H1 (cell line): ENCODE results near the gene ARL6IP5. TPM values are rescaled to one million over a fixed set of nuclear protein-coding genes. Genes with fewer than 3 reads are reported as not detected.

ENCODE experiments used
- CTCF ChIA-PET: fragments of 300-600 bp; sonication (Branson Sonifier 250); formaldehyde crosslinking; loops from one replicate; lab custom pipeline; 2021; ENCODE audit not compliant: partially characterized antibody; lab: Charles Lee
- POLR2A ChIA-PET: fragments of 300-600 bp; sonication (Branson Sonifier 250); formaldehyde crosslinking; loops from one replicate; lab custom pipeline; 2021; ENCODE audit warnings: inconsistent platforms; ENCODE audit not compliant: partially characterized antibody; lab: Charles Lee
- DNase-seq, 2 experiments: peaks; one replicate each; pipeline versions ENCODE4 v3.0.0 to v3.0.0-alpha.2; 2010 to 2022; ENCODE audit warnings: low spot score in 2 of 2, low read depth in 1 of 2, mixed read lengths in 1 of 2
- FAIRE-seq: peaks from 2 replicates; lab custom pipeline; 2011; peaks lifted over from hg19 to GRCh38; lab: Jason Lieb, UNC
- H2AFZ ChIP-seq: 2 replicates; pipeline ENCODE4 v1.8.1; 2012; ENCODE audit warnings: low read length, inconsistent platforms
- H2AK5ac ChIP-seq: 2 replicates; pipeline ENCODE4 v1.6.1; 2013; ENCODE audit warnings: low read depth, low read length
- H2BK120ac ChIP-seq: replicated peaks from 2 replicates; pipeline ENCODE3; 2013; ENCODE audit warnings: low read depth, low read length, inconsistent platforms
- H2BK12ac ChIP-seq: 2 replicates; pipeline ENCODE4 v1.6.1; 2013; ENCODE audit warnings: low read depth, low read length
- H2BK15ac ChIP-seq: 2 replicates; pipeline ENCODE4 v1.6.1; 2013; ENCODE audit warnings: low read length
- H2BK20ac ChIP-seq: 2 replicates; pipeline ENCODE4 v1.6.1; 2013; ENCODE audit warnings: low read length
- H2BK5ac ChIP-seq: 2 replicates; pipeline ENCODE4 v1.6.1; 2013; ENCODE audit warnings: low read depth, low read length
- H3K14ac ChIP-seq: 2 replicates; pipeline ENCODE4 v1.6.1; 2013; ENCODE audit warnings: inconsistent platforms; ENCODE audit not compliant: insufficient read length
- H3K18ac ChIP-seq: 2 replicates; pipeline ENCODE4 v1.6.1; 2013; ENCODE audit warnings: low read length; ENCODE audit errors: extremely low read depth
- H3K23ac ChIP-seq: 2 replicates; pipeline ENCODE4 v1.6.1; 2013; ENCODE audit warnings: inconsistent platforms; ENCODE audit not compliant: insufficient read length
- H3K23me2 ChIP-seq: 2 replicates; pipeline ENCODE4 v1.6.1; 2013; ENCODE audit warnings: low read depth, low read length
- H3K27ac ChIP-seq: 2 replicates; pipeline ENCODE4 v1.6.1; 2011; ENCODE audit warnings: low read depth, low read length, inconsistent platforms
- H3K27me3 ChIP-seq, 4 experiments: replicated peaks in 1 of 4; 1 replicate in 1 of 4; 2 replicates in 3 of 4; pipeline versions ENCODE4 v1.6.1 to v1.8.1; 2011 to 2013; ENCODE audit warnings: low read length in 3 of 4, mild to moderate bottlenecking in 3 of 4, inconsistent platforms in 2 of 4, mixed read lengths in 2 of 4, moderate library complexity in 1 of 4; ENCODE audit not compliant: control insufficient read depth in 3 of 4, insufficient read depth in 3 of 4; ENCODE audit errors: extremely low read depth in 1 of 4
- H3K36me3 ChIP-seq, 4 experiments: 2 replicates each; pipeline versions ENCODE4 v1.6.1 to v1.8.1; 2011 to 2013; ENCODE audit warnings: mild to moderate bottlenecking in 4 of 4, low read length in 3 of 4, moderate library complexity in 2 of 4, control low read depth in 1 of 4, inconsistent platforms in 1 of 4; ENCODE audit not compliant: insufficient read depth in 4 of 4, control insufficient read depth in 2 of 4
- H3K4ac ChIP-seq: replicated peaks from 2 replicates; pipeline ENCODE3; 2013; ENCODE audit warnings: low read length, low read depth, mixed read lengths, inconsistent platforms; ENCODE audit not compliant: insufficient read length
- H3K4me1 ChIP-seq, 4 experiments: replicated peaks in 1 of 4; 1 replicate in 1 of 4; 2 replicates in 3 of 4; pipeline versions ENCODE4 v1.6.1 to v1.8.1; 2011 to 2013; ENCODE audit warnings: low read length in 3 of 4, inconsistent platforms in 2 of 4, mixed read lengths in 1 of 4; ENCODE audit not compliant: insufficient read depth in 4 of 4, control insufficient read depth in 3 of 4
- H3K4me2 ChIP-seq, 2 experiments: 2 replicates each; pipeline versions ENCODE4 v1.6.1 to v1.8.1; 2011 to 2013; ENCODE audit warnings: low read depth in 2 of 2, low read length in 2 of 2, control low read depth in 1 of 2, inconsistent platforms in 1 of 2, mild to moderate bottlenecking in 1 of 2; ENCODE audit not compliant: insufficient read depth in 1 of 2
- H3K4me3 ChIP-seq, 4 experiments: fragments of 200-600, 300-600 bp in 1 of 4; sonication (generic), shearing (Covaris generic), sonication (Bioruptor Twin) in 1 of 4; 2 replicates each; pipeline versions ENCODE4 v1.5.1 to v1.8.1; 2011 to 2016; ENCODE audit warnings: low read length in 4 of 4, low read depth in 3 of 4, control low read depth in 2 of 4, inconsistent platforms in 2 of 4, mild to moderate bottlenecking in 2 of 4, mixed read lengths in 1 of 4, moderate library complexity in 1 of 4; ENCODE audit not compliant: insufficient read depth in 2 of 4; ENCODE audit errors: extremely low read depth in 1 of 4
- H3K56ac ChIP-seq: replicated peaks from 2 replicates; pipeline ENCODE3; 2013; ENCODE audit warnings: low read depth, mild to moderate bottlenecking, mixed read lengths, low read length, inconsistent platforms; ENCODE audit not compliant: insufficient read length
- H3K79me1 ChIP-seq: 2 replicates; pipeline ENCODE4 v1.6.1; 2013; ENCODE audit warnings: low read depth, low read length, control low read depth
- H3K79me2 ChIP-seq, 2 experiments: 2 replicates each; pipeline versions ENCODE4 v1.6.1 to v1.8.1; 2012 to 2013; ENCODE audit warnings: low read length in 2 of 2, mild to moderate bottlenecking in 2 of 2, inconsistent platforms in 1 of 2; ENCODE audit not compliant: insufficient read depth in 2 of 2, control insufficient read depth in 1 of 2
- H3K9ac ChIP-seq, 4 experiments: replicated peaks in 1 of 4; 1 replicate in 1 of 4; 2 replicates in 3 of 4; pipeline versions ENCODE4 v1.6.1 to v1.8.1; 2011 to 2013; ENCODE audit warnings: low read depth in 3 of 4, low read length in 3 of 4, control low read depth in 2 of 4, mild to moderate bottlenecking in 2 of 4, moderate library complexity in 2 of 4, inconsistent platforms in 1 of 4; ENCODE audit errors: extremely low read depth in 1 of 4
- H3K9me3 ChIP-seq, 2 experiments: 2 replicates each; pipeline versions ENCODE4 v1.6.1 to v1.8.1; 2012 to 2013; ENCODE audit warnings: mild to moderate bottlenecking in 2 of 2, moderate library complexity in 2 of 2, control low read depth in 1 of 2, inconsistent platforms in 1 of 2, low read depth in 1 of 2, low read length in 1 of 2, mixed read lengths in 1 of 2; ENCODE audit not compliant: insufficient read depth in 2 of 2
- H4K20me1 ChIP-seq, 2 experiments: replicated peaks in 1 of 2; 2 replicates each; pipeline versions ENCODE3 to v1.8.1; 2011 to 2013; ENCODE audit warnings: inconsistent platforms in 2 of 2, low read length in 2 of 2, mild to moderate bottlenecking in 1 of 2; ENCODE audit not compliant: insufficient read depth in 2 of 2, control insufficient read depth in 1 of 2
- H4K5ac ChIP-seq: 2 replicates; pipeline ENCODE4 v1.6.1; 2013; ENCODE audit warnings: low read length, low read depth, mixed read lengths, inconsistent platforms; ENCODE audit not compliant: insufficient read length
- H4K8ac ChIP-seq: 2 replicates; pipeline ENCODE4 v1.8.0; 2013; ENCODE audit warnings: mild to moderate bottlenecking, moderate library complexity, low read length, inconsistent platforms; ENCODE audit not compliant: insufficient read depth; ENCODE audit errors: extremely low read depth
- H4K91ac ChIP-seq: replicated peaks from 2 replicates; pipeline ENCODE3; 2013; ENCODE audit warnings: low read length, mixed read lengths, inconsistent platforms; ENCODE audit not compliant: insufficient read length
- ATF2 ChIP-seq: IDR thresholded peaks from 2 replicates; pipeline ENCODE4 v1.6.1; 2012; ENCODE audit warnings: low read length, inconsistent platforms
- CHD2 ChIP-seq: IDR thresholded peaks from 2 replicates; pipeline ENCODE4 v1.6.1; 2012; ENCODE audit warnings: low read length, improper control_type of control experiment
- GABPA ChIP-seq: IDR thresholded peaks from 2 replicates; pipeline ENCODE4 v1.6.1; 2011; ENCODE audit warnings: mild to moderate bottlenecking, low read length, moderate library complexity, borderline replicate concordance; ENCODE audit not compliant: insufficient read depth
- HDAC6 ChIP-seq: IDR thresholded peaks from one replicate; pipeline ENCODE4 v1.7.1; 2012; ENCODE audit warnings: low read depth, mild to moderate bottlenecking, inconsistent platforms, low read length, moderate library complexity
- POLR2A ChIP-seq, 2 experiments: IDR thresholded peaks; 1 replicate in 1 of 2; 2 replicates in 1 of 2; pipeline ENCODE4 v1.6.1; 2011; ENCODE audit warnings: low read depth in 2 of 2, low read length in 2 of 2, mild to moderate bottlenecking in 2 of 2; ENCODE audit errors: control extremely low read depth in 1 of 2
- POLR2AphosphoS5 ChIP-seq: IDR thresholded peaks from 2 replicates; pipeline ENCODE4 v1.6.1; 2011; ENCODE audit warnings: low read depth, low read length
- RXRA ChIP-seq: IDR thresholded peaks from 2 replicates; pipeline ENCODE4 v1.6.1; 2011; ENCODE audit warnings: low read depth, mild to moderate bottlenecking, low read length, moderate library complexity; ENCODE audit not compliant: insufficient read depth
- WGBS, 2 experiments: shearing (Covaris generic) in 1 of 2; methylation state at CpG; one replicate each; pipeline versions ENCODE4 v1.1.6 to v1.1.7; 2013 to 2015; ENCODE audit warnings: low lambda C conversion rate in 2 of 2, mixed read lengths in 2 of 2, inconsistent platforms in 1 of 2, low coverage in 1 of 2, missing lambda C conversion rate in 1 of 2; ENCODE audit not compliant: insufficient replicate concordance in 2 of 2, insufficient coverage in 1 of 2, insufficient read length in 1 of 2; ENCODE audit errors: extremely low coverage in 1 of 2, missing lambda C conversion rate in 1 of 2; 5-methylcytosine and 5-hydroxymethylcytosine counted together
- polyA plus RNA-seq, 7 experiments: library from polyadenylated mRNA; depleted of rRNA in 3 of 7; stranded (reverse) in 5 of 7; unstranded in 2 of 7; fragments of >200 nt in 5 of 7; fragments of 200-250 nt in 2 of 7; gene quantifications; 1 replicate in 5 of 7; 2 replicates in 1 of 7; 4 replicates in 1 of 7; pipeline versions ENCODE4 v1.2.1 to v1.2.3, GENCODE V29; 2011 to 2013; ENCODE audit warnings: missing spikeins in 2 of 7, mixed read lengths in 2 of 7
- total RNA-seq: library from RNA; stranded (reverse); fragmentation: NEBNext Ultra II Directional; extraction: Animal tissue kit (Norgen Biotek cat#: 25700); gene quantifications from 2 replicates; pipeline ENCODE4 v1.2.1, GENCODE V29; 2021

The ARL6IP5 gene
- total and polyA plus RNA-seq, 2 of the 8 experiments (the other 6 are each of a cell fraction or from before 2014, with no cell fraction given), result 24.9 to 30.1 TPM

GRCh38 chr3:69079269-69080159 is 5.2 kb upstream of the ARL6IP5 start:
- H2BK20ac ChIP-seq, result no peak overlapping the region
- DNase-seq (no peak), FAIRE-seq (no peak)
- no peaks in the 10 kb centered on the region for H3K9me3 ChIP-seq
- ChIA-PET POLR2A (interaction anchor here (0.7 to 1.9 kb wide), 7 partner anchors 9 to 66 kb away, joined by 3 to 5 read pairs (median 4); partner anchors contain the start of genes EOGT and TMF1), CTCF (no interaction called here)
- 32% methylated on average over 12 of the region's 29 CpGs; no CpG with 5 or more reads in 1 of the 2 experiments for WGBS, 2 experiments
- H2BK120ac ChIP-seq, result no peak overlapping the region
- peak overlapping the region; percentile 74 to 84 (median 77) for H3K4me3 ChIP-seq
- H3K27ac ChIP-seq, result peak overlapping the region; percentile 57; the same call in 1 of the 2 replicates
- H2BK12ac ChIP-seq, result no peak overlapping the region
- H2BK15ac ChIP-seq, result no peak overlapping the region
- no peak overlapping the region for H2AK5ac ChIP-seq
- no peak overlapping the region for H3K14ac ChIP-seq
- H3K36me3 ChIP-seq, result no peaks in the 10 kb centered on the region; a peak in 2 of 8 replicates
- H3K56ac ChIP-seq, result no peak overlapping the region
- H3K18ac ChIP-seq, result no peak overlapping the region; the same call in 1 of the 2 replicates
- peak overlapping the region; percentile 35 to 82 (median 64); a peak in 6 of 7 replicates for H3K9ac ChIP-seq
- H3K79me1 ChIP-seq, result peaks cover 2% of the 10 kb centered on the region; the same call in 1 of the 2 replicates
- H4K8ac ChIP-seq, result peak overlapping the region; percentile 88
- peaks cover 4% of the 10 kb centered on the region for H3K23me2 ChIP-seq
- H2BK5ac ChIP-seq, result no peak overlapping the region
- H4K20me1 ChIP-seq, result no peaks in the 10 kb centered on the region
- H2AFZ ChIP-seq, result no peak overlapping the region
- H3K79me2 ChIP-seq, result peaks cover 0 to 25% of the 10 kb centered on the region in 2 experiments; a peak in 2 of 4 replicates
- H3K4ac ChIP-seq, result no peak overlapping the region
- H4K91ac ChIP-seq, result no peak overlapping the region
- peak overlapping the region; percentile 69 to 77 for H3K4me2 ChIP-seq
- H3K4me1 ChIP-seq, result peaks cover 0 to 15% (median 4%) of the 10 kb centered on the region in 4 experiments; a peak in 3 of 7 replicates
- H4K5ac ChIP-seq, result no peak overlapping the region
- no peak overlapping the region for H3K23ac ChIP-seq
- H3K27me3 ChIP-seq, result no peaks in the 10 kb centered on the region
- no peak for TF ChIP-seq GABPA
- TF ChIP-seq ATF2, result no peak
- TF ChIP-seq HDAC6, result no peak
- TF ChIP-seq RXRA, result no peak
- peak in 1 of 2 experiments; percentile 11; a peak in 1 of 3 replicates for TF ChIP-seq POLR2A (IDR thresholded peaks at IDR 0.05; ENCODE audit: control extremely low read depth in 1 of 2, low read depth in 2 of 2, low read length in 2 of 2)
- TF ChIP-seq POLR2AphosphoS5, result no peak
- no peak for TF ChIP-seq CHD2
